ENCODE data around the gene UEVLD. TPM values are rescaled to one million over a fixed set of nuclear protein-coding genes. Genes with fewer than 3 reads are reported as not detected.

UEVLD gene
- polyA plus RNA-seq, 1 donor (not counting 4 experiments of a cell fraction or from before 2014, with no cell fraction given), result 34.2 TPM

DNA sequence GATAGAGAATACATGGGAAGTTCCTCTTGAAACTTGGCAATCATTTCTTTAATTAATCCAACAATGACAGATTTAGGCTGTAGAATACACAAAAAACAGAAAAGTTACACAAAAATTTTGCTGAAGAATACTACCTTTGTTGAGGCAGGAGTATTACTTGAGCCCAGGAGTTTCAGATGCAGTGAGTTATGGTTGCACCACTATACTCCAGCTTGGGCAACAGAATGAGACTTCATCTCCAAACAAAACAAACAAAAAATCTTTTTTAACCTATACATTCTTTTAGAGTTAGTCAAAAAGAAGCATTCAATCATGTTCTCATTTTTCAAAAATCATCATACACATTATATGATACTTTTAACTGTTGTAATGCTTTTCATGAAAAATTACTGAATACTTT lies 22.1 kb downstream of the UEVLD start:
- Histone ChIP-seq H3K27me3 (ENCODE audit: control insufficient read depth, extremely low read depth, insufficient read depth, low read length) (no peaks in the 10 kb centered on the region), H3K4me1 (ENCODE audit: control insufficient read depth, extremely low read depth, insufficient read depth, low read length) (no peaks in the 10 kb centered on the region), H3K4me2 (ENCODE audit: control insufficient read depth, extremely low read depth, insufficient read depth, low read depth, low read length) (no peak overlapping the region), H3K9ac (ENCODE audit: control insufficient read depth, extremely low read depth, insufficient read depth, low read length) (no peak overlapping the region), H2AFZ (ENCODE audit: control insufficient read depth, low read length) (no peak overlapping the region), H3K9me1 (ENCODE audit: control insufficient read depth, extremely low read depth, insufficient read depth, low read length) (no peaks in the 10 kb centered on the region), H3K9me3 (ENCODE audit: control insufficient read depth, low read depth, low read length) (no peaks in the 10 kb centered on the region), H3K79me2 (ENCODE audit: control insufficient read depth, insufficient read depth, low read length) (no peaks in the 10 kb centered on the region), H3K4me3 (ENCODE audit: control insufficient read depth in 2 of 3, extremely low read depth in 1 of 3, insufficient read depth in 2 of 3, low read depth in 1 of 3, low read length in 3 of 3) (no peak overlapping the region), H3K27ac (ENCODE audit: control insufficient read depth, insufficient read depth, low read length) (no peak overlapping the region), H4K20me1 (ENCODE audit: control insufficient read depth, extremely low read depth, insufficient read depth, low read length) (no peaks in the 10 kb centered on the region), H3K36me3 (ENCODE audit: control insufficient read depth in 2 of 2, extremely low read depth in 1 of 2, insufficient read depth in 2 of 2, low read length in 2 of 2) (peaks cover 8 to 15% of the 10 kb centered on the region in 2 experiments)
- FAIRE-seq (no peak), DNase-seq (ENCODE audit: low read depth, low spot score) (no peak)
- TF ChIP-seq, protein P1, sequence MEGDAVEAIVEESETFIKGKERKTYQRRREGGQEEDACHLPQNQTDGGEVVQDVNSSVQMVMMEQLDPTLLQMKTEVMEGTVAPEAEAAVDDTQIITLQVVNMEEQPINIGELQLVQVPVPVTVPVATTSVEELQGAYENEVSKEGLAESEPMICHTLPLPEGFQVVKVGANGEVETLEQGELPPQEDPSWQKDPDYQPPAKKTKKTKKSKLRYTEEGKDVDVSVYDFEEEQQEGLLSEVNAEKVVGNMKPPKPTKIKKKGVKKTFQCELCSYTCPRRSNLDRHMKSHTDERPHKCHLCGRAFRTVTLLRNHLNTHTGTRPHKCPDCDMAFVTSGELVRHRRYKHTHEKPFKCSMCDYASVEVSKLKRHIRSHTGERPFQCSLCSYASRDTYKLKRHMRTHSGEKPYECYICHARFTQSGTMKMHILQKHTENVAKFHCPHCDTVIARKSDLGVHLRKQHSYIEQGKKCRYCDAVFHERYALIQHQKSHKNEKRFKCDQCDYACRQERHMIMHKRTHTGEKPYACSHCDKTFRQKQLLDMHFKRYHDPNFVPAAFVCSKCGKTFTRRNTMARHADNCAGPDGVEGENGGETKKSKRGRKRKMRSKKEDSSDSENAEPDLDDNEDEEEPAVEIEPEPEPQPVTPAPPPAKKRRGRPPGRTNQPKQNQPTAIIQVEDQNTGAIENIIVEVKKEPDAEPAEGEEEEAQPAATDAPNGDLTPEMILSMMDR (optimal IDR thresholded peaks at IDR 0.05 in 1 of 3, IDR thresholded peaks at IDR 0.05 in 1 of 3, conservative IDR thresholded peaks at IDR 0.05 in 1 of 3; ENCODE audit: extremely low read depth in 1 of 3, insufficient read depth in 2 of 3, low read length in 3 of 3), result no peak
- TF ChIP-seq EZH2 (IDR thresholded peaks at IDR 0.05; ENCODE audit: low read length), result no peak
- dilution Hi-C loops (cut with MboI; ENCODE audit: extremely low pct_ligation_motif_present, low sequenced_read_pairs), result no loop called here

DNA sequence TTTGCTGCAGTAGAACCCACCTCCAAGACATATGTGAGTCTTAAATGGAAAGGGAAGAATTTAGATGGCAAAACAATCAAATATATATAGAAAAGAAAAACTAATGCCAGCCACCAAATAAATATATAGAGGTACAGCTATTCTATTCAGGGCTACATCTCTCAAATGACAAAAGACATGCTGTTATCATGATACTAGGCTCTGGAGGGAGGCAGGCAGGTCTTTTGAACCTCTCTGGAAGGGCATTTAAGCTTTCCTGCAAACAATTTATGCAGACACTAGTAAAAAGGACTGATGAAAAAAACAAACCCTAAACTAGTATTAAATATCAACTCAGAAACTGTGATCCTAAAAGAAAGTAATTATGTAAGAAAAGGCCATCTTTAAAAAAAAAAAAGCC lies 24.4 kb downstream of the UEVLD start:
- peaks cover 5 to 7% of the 10 kb centered on the region in 2 experiments for H3K36me3 ChIP-seq (ENCODE audit: control insufficient read depth in 2 of 2, extremely low read depth in 1 of 2, insufficient read depth in 2 of 2, low read length in 2 of 2)
- no peak overlapping the region for H3K9ac ChIP-seq (ENCODE audit: control insufficient read depth, extremely low read depth, insufficient read depth, low read length)

More for the DNA sequence above, 24.4 kb downstream of the UEVLD start:
- no peaks in the 10 kb centered on the region for H3K79me2 ChIP-seq (ENCODE audit: control insufficient read depth, insufficient read depth, low read length)
- dilution Hi-C loops (cut with MboI; ENCODE audit: extremely low pct_ligation_motif_present, low sequenced_read_pairs), result no loop called here
- H3K27me3 ChIP-seq (ENCODE audit: control insufficient read depth, extremely low read depth, insufficient read depth, low read length), result no peaks in the 10 kb centered on the region
- no peak overlapping the region for H3K27ac ChIP-seq (ENCODE audit: control insufficient read depth, insufficient read depth, low read length)
- no peak overlapping the region for H2AFZ ChIP-seq (ENCODE audit: control insufficient read depth, low read length)
- no peak overlapping the region for H3K4me3 ChIP-seq (ENCODE audit: control insufficient read depth in 2 of 3, extremely low read depth in 1 of 3, insufficient read depth in 2 of 3, low read depth in 1 of 3, low read length in 3 of 3)
- no peak for TF ChIP-seq EZH2 (IDR thresholded peaks at IDR 0.05; ENCODE audit: low read length)
- TF ChIP-seq, protein P1 (optimal IDR thresholded peaks at IDR 0.05 in 1 of 3, IDR thresholded peaks at IDR 0.05 in 1 of 3, conservative IDR thresholded peaks at IDR 0.05 in 1 of 3; ENCODE audit: extremely low read depth in 1 of 3, insufficient read depth in 2 of 3, low read length in 3 of 3), result no peak
- FAIRE-seq (no peak), DNase-seq (ENCODE audit: low read depth, low spot score) (no peak)
- no peaks in the 10 kb centered on the region for H3K9me1 ChIP-seq (ENCODE audit: control insufficient read depth, extremely low read depth, insufficient read depth, low read length)
- no peak overlapping the region for H3K4me2 ChIP-seq (ENCODE audit: control insufficient read depth, extremely low read depth, insufficient read depth, low read depth, low read length)
- H4K20me1 ChIP-seq (ENCODE audit: control insufficient read depth, extremely low read depth, insufficient read depth, low read length), result no peaks in the 10 kb centered on the region
- no peaks in the 10 kb centered on the region for H3K4me1 ChIP-seq (ENCODE audit: control insufficient read depth, extremely low read depth, insufficient read depth, low read length)
- H3K9me3 ChIP-seq (ENCODE audit: control insufficient read depth, low read depth, low read length), result no peaks in the 10 kb centered on the region

Measured in keratinocyte (primary cell).